Nucleus accumbens (tissue), 56 donors: ENCODE data around the gene SLC25A36.
"Not testable (repeated sequence)": the region's sequence is repeated elsewhere in the genome, so short reads cannot be mapped to it uniquely, and the experiment has no call there.

Experiments
- DNase-seq, 56 donors: peaks; one replicate each; lab custom pipeline; 2025; lab: John Stamatoyannopoulos, UW

The SLC25A36 gene

DNA sequence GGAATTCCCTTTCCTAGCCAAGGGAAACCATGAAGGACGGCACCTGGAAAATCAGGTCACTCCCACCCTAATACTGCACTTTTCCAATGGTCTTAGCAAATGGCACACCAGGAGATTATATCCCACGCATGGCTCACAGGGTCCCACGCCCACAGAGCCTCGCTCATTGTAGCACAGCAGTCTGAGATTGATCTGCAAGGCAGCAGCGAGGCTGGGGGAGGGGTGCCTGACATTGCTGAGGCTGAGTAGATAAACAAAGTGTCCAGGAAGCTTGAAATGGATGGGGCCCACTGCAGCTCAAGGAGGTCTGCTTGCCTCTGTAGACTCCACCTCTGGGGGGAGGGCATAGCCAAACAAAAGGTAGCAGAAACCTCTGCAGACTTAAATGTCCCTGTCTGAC lies 46.2 kb downstream of the SLC25A36 start:
- not testable (repeated sequence) for DNase-seq

- no peak for DNase-seq
These were observed 52.7 kb downstream of the SLC25A36 start for GRCh38 chr3:140994316-140994715.

DNA sequence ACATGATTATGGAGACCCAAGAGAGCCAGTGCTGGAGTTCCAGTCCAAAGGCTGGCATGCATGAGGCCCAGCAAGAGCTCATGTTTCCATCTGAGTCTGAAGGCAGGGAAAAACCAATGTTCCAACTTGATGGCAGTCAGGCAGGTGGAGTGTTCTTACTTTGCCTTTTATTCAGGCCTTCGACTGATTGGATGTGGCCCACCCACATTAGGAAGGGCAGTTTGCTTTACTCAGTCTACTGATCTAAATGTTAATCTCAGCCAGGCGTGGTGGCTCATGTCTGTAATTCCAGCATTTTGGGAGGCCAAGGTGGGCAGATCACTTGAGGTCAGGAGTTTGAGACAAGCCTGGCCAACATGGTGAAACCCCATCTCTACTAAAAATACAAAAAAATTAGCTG lies 53.2 kb downstream of the SLC25A36 start:
- not testable (repeated sequence) for DNase-seq

DNA sequence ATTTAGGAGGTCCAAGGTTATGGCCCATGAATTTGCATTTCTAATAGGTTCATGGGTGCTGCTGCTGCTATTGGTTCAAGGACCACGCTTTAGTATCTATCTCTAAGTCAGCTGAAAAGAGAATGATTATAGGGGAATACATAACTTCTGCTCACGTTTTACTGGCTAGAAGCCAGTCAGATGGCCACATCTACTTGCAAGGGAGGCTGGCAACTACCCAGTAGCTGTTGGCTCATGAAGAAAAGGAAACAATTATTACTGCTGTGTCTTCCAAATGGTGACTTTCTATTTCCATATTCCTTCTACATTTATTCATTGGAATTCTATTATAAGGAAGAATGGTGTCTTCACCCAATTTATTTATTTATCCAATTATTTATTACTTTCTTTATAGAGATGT lies 54.2 kb downstream of the SLC25A36 start:
- DNase-seq = no peak

DNA sequence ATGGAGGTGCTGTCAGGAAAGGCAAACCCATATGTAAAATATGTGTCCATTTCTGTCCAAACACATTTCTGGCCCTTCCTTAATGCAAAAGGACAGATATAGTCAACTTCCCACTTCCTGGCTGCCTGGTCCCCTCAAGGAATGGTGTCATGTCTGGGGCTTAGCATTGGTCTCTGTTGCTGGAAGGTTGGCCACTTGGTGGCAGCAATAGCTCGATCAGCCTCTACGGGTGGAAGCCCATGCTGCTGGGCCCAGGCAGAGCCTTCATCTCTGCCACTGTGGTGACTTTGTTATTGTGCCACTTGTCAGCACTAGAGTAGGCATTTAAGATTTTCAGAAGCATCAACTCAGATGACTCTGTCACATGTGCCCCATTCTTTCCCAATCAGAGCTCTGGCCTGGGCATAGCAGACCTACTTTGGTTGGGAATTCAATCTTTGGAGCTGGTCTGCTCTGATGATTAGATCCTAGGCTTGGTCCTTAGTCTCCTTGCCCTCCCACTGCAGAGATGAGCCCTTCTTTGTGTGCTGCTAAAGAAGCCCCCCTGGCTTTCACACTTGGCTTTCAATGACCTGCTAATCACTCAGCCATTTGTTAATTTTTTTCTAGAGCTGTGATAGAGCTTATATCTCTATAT lies 58.5 kb downstream of the SLC25A36 start:
- peak in 49 of 56 donors; percentile 1 to 76 (median 28) for DNase-seq

DNA sequence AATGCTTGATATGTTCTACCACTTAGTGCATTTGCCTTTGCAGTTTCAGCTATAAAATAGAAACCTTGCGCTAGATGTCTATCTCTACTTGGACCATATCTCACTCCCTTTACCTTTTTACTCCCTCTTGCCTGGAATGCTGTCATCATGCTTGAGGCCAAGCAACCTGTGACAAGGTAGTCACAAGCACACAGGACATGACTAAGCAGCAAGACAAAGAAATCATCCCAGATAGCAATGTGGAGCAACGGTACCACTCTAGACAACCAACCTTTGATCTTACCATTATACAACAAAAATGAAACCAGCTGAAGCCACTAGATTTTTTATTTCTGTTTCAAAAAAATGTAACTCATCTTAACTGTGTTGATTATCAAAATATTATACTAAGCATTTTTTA lies 59.0 kb downstream of the SLC25A36 start:
- no peak for DNase-seq

GRCh38 chr3:141006344-141006743 lies 64.7 kb downstream of the SLC25A36 start:
- DNase-seq = no peak

DNA sequence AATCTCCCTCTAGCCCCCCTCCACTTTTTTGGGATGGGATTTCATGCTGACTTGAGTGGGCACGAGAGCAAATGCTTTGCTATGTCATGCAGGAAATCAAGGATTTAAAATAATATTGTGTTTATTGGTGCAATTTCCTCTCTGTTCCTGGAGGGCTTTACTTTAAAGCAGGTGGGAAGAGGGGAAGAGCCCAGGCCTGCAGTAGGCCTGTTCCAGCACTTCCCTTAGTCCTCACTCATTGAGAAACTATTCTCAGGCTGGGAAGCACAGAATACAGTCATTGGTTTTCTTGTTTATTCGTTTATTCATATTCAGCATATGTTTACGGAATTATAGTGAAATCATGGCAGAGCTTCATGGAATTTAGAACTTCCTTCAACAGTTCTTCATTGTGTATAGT lies 67.9 kb downstream of the SLC25A36 start:
- no peak for DNase-seq

DNA sequence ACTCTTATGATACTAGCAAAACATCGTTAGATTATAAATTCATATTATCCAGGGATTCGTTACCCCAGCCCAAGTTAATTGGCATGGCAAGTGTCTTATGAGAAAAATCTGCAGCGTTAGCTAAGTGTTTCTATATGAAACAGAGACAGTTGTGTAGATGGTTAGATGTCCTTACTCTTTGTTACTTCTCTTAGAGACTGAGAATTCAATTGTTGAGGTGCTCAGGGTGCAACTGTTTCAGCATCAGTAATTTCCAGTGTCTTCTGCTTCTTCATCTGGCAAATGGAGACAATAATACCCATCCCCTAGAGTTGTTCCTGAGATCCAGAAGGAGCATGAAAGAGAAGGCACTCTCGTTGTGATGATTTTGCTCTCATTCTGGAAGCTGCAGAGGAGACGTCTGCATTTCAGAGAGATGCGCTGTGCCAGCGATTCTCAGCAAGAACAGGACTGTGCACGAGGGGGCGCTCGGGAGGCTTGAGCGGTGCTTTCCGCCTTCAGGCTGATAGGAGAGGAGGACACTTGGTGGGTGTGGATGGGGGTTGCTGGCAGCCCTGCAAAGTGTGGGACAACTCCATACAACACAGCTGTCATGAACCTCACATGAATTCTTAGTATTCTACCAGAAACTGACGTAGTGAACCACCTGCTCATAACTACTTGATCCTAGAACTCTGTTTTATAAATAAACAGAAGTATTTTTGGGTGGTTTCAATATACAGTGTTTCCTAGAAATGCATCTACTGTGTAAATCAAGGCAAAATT lies 69.8 kb downstream of the SLC25A36 start:
- peak in 50 of 56 donors; percentile 3 to 89 (median 42) for DNase-seq

GRCh38 chr3:141011997-141012262 lies 70.3 kb downstream of the SLC25A36 start:
- no peak for DNase-seq

DNA sequence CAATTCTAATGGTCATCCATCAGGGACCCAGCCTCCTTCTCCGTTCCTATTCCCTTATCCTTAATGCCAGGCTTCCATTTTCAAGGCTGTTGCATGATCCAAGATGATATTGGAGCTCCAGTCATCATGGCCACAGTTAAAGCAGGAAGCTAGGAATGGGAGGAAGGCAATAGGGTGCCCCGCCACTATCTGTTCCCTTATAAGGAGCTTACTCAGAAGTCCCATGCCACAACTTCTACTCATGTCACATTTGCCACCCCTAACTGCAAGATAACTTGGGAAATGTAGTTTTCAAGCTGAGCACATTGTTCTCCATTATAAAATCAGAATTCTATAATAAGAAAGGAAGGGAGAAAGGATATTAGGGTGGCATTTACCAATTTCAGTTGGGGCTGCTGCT lies 70.9 kb downstream of the SLC25A36 start:
- DNase-seq = no peak

GRCh38 chr3:141015481-141015880 lies 73.8 kb downstream of the SLC25A36 start:
- no peak for DNase-seq

DNA sequence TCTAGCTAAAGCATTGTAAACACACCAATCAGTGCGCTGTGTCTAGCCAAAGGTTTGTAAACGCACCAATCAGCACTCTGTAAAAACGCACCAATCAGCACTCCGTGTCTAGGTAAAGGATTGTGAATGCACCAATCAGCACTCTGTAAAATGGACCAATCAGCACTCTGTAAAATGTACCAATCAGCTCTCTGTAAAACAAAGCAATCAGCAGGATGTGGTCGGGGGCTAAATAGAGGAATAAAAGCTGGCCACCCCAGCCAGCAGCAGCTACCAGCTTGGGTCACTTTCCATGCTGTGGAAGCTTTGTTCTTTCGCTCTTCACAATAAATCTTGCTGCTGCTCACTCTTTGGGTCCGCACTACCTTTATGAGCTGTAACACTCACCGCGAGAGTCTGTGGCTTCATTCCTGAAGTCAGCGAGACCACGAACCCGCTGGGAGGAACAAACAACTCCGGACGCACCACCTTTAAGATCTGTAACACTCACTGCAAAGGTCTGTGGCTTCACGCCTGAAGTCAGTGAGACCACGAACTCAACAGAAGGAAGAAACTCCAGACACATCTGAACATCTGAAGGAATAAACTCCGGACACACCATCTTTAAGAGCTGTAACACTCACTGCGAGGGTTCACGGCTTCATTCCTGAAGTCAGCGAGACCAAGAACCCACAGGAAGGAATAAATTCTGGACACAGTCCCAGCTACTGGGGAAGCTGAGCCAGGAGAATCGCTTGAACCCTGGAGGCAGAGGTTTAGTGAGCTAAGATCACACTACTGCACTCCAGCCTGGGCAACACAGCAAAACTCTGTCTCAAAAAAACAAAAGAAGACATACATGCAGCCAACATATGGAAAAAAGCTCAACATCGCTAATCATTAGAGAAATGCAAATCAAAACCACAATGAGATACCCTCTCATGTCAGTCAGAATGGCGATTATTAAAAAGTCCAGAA lies 76.0 kb downstream of the SLC25A36 start:
- not testable (repeated sequence) for DNase-seq

DNA sequence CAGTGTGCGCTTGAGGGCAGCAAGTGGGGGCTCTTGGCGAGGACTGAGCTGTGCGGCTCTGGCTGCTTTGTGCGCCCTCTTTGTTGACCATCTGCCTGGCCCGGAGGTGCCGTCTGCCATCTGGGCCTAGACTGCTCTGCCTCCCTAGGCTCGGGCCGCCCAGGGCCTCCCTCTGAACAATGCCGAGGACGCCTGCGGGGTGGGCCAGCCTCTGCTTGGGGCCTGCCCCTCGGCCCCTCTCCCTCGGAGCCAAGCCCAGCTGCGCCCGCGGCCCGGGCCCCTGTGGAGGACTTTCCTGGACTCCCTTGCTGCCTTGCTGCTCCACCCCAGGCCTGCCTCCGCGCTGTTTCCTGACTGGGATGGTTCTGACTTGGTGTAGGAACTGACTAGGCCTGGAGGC lies 77.6 kb downstream of the SLC25A36 start:
- no peak for DNase-seq

DNA sequence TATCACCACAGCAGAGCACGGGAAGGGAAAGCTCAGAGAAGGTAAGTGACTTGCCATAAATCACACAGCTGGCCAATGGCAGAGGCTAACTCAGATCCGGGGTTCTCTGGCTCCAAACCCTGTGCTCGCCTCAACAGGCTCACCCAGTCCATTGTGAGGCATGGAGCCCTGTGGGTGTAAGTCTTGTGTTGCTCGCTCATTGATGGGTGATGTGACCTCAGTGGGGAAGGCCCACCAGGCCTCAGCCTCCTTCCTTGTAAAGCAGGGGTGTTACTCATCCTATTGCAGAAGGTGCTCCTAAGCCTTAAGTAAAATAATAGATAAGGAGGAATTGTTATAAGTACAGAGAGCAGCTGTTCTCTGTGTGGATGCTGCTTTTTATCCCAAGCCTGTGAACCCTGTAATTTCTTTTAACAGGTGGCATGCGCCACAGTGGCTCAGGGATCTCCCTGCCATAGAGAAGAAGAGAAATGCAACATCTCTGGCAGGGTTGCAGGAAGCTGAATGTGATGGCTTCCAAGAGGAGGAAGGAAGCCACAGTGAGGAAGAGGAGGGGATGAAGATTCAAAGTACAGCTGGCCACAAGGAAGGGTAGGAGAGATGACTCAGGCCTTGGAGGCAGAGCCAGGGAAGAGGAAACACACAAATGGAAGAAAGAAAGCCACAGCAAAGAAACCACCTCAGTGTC lies 78.7 kb downstream of the SLC25A36 start:
- no peak for DNase-seq

DNA sequence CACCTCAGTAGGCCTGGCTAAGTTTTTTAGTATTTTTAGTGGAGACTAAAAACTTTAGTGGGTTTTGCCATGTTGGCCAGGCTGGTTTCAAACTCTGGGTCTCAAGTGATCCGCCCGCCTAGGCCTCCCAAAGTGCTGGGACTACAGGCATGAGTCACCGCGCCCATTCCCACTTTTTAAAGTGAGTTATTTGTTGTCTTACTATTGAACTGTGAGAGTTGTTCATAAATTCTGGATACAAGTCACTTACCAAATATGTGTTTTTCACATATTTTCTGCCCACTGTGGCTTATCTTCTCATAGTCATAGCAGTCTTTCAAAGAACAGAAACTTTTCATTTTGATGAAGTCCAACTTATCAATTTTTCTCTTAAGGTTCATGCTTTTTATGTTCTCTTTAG lies 79.6 kb downstream of the SLC25A36 start:
- no peak for DNase-seq
